A375 (cell line): ENCODE data around the gene ZFYVE26. TPM values are rescaled to one million over a fixed set of nuclear protein-coding genes. Genes with fewer than 3 reads are reported as not detected.

ENCODE experiments used
- small RNA-seq: library from RNA; depleted of rRNA; stranded (forward); fragments of <200 nt; gene quantifications from one replicate; pipeline ENCODE3, GENCODE V24; 2014
- total RNA-seq: library from RNA; depleted of rRNA; stranded (reverse); fragments of >200 nt; shearing (Covaris generic); gene quantifications from 2 replicates; pipeline ENCODE4 v1.2.3, GENCODE V29; 2014; rRNA removed

The ZFYVE26 gene
- total RNA-seq, result 11.7 and 17.3 TPM in 2 replicates

DNA sequence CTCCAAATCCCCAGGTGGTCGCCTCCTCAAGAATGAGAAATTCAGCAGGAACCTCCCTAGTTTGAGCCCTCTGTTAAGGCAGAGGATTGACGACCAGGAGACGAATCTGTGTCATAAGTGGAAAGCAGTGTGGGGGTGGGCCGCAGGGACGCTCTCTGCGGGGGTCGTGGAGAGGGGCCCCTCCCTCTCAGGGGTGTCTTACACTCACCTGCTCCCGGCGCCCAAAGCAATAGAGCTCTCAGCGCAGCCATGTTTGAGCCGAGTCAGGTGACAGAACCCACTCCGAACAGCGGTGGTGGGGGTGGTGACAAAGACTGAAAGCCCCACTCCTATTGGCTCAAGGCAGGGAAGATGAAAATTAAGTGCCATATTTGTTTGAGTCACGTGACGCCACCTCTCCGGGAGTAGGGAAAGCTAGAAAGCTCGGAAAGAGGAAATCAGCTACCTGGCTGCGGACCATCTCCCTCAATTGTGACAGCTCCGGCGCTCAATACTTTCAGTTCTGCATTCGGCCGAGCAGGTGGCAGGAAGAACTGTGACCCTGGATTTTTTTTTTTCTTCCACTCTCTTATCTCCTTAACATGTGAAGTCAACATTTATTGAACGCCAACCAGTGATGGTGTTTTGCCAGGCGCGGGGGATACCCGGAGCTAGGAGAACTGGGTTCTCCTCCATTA, at the start of gene ZFYVE26:
ZFYVE26 (minus strand) TSS at position 265 of the 677 bp plus-strand sequence. CDS start 627 bp downstream, outside the sequence.

DNA sequence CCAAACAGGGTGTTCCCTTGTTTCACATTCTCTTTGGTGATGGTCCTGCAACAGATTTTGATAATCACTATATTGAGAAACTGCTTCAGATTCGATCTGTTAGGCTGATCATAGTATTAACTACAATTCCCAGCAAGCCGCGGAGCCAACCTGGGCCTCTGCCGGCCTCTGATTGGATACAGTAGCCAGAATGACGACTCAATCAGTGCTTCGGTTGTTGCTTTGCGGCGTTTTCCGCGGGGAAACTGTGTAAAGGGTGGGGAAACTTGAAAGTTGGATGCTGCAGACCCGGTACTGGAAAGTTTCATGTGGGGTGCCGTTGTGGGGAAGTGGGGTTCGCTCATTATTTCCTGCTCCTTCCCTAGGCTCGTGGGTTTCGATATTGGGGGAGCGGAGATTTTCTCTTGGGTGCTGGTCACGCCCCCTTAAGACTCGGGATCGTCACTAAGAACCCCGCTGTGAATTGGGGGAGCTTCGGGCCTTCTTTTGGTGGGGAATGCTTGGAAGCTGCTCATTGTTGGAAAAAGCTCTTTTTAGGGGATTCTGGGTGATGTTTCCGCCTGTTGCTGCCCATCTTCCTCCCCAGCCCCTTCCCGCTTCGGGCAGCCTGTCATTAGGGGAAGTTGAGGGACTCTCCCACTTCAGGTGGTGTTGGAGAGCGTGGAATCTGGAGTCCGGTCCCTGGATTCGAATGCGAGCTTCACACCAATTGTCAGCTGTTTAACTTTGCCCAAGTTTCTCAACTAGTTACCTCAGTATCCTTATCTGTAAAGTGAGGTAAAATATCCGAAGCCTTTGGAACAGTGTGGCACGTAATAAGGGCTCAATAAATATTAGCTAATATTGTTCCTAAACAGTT, 3.4 kb upstream of the ZFYVE26 start, which contains the start of gene RAD51B:
RAD51B (plus strand) TSS at position 217 of the 859 bp plus-strand sequence.

DNA sequence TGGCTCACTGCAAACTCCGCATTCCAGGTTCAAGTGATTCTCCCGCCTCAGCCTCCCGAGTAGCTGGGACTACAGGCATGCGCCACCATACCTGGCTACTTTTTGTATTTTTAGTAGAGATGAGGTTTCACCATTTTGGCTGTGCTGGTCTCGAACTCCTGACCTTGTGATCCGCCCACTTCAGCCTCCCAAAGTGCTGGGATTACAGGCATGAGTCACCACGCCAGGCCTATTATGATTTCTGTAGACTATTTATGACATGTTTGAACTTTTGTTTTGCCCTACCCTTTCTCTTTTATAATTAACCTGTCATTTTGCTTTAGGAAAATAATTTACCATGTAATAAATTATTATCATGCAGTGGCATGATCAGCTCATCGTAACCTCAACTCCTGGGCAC, 114.9 kb downstream of the ZFYVE26 start, which contains the start of gene RDH12:
RDH12 (plus strand) TSS at position 395 of the 400 bp plus-strand sequence. CDS start 20,757 bp downstream, outside the sequence.

Small RNA genes lying within 50 kb of the gene (small RNA-seq; reads per million reads assigned to genes)
- gene AL049779.3 (not detected), gene RN7SL369P (not detected)

Other genes with a start within 250 kb of the ZFYVE26 start
- 15.8 and 30.7 TPM in 2 replicates for gene PIGH, start 216.3 kb downstream of the ZFYVE26 start, total RNA-seq
- 9.1 and 10.6 TPM in 2 replicates for gene ARG2, start 196.7 kb downstream of the ZFYVE26 start, total RNA-seq
- gene VTI1B, start 142.0 kb downstream of the ZFYVE26 start, total RNA-seq, result 33.8 and 42.4 TPM in 2 replicates
- gene RDH11, start 120.8 kb downstream of the ZFYVE26 start, total RNA-seq, result 56.8 and 60.1 TPM in 2 replicates
- not detected in 2 replicates for gene RDH12, start 114.7 kb downstream of the ZFYVE26 start, total RNA-seq
- 6.5 and 10.7 TPM in 2 replicates for gene RAD51B, start 3.2 kb upstream of the ZFYVE26 start, total RNA-seq